Erythroblast (primary cell): ENCODE measurements around the gene STX2.

ENCODE experiments used
- GATA1 ChIP-seq: IDR thresholded peaks from 2 replicates; pipeline ENCODE4 v1.6.1; 2011; ENCODE audit warnings: low read depth, mild to moderate bottlenecking, control low read depth, low read length, moderate library complexity
- POLR2A ChIP-seq: IDR thresholded peaks from 2 replicates; pipeline ENCODE4 v1.6.1; 2011; ENCODE audit warnings: mild to moderate bottlenecking, low read length

DNA sequence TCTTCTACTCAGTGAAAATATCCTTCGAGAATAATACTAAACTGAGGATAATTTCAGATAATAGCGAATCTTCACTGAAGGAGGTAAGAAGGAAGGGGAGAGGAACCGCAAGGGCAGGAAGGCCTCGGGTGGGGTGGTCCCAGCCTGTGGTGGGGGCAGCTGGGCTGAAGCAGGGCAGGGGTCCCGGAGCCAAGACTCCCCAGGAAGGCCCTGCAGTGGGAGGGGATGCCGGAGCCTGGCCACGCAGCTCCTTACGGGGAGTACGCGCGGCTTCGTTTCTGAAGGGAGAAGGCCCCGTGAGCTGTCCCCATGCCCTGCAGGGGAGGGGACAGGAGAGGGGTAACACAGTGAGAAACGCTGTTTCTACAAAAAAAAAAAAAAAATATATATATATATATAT is 21.2 kb downstream of the STX2 start:
- no peak for TF ChIP-seq POLR2A
- TF ChIP-seq GATA1: no peak
